Activated naive CD4-positive, alpha-beta T cell treated with anti-CD3 and anti-CD28 coated beads for 36 hours (primary cell): ENCODE data around the gene CNP. TPM values are rescaled to one million over a fixed set of nuclear protein-coding genes. Genes with fewer than 3 reads are reported as not detected.
A peak's percentile ranks its signal among the peaks of the same experiment; 100 is the strongest.

Experiments
- CTCF ChIA-PET: fragments of 350-600 bp; sonication (Branson Sonifier 250); formaldehyde crosslinking; loops from one replicate; lab custom pipeline; 2021; ENCODE audit warnings: antibody characterized with exemption; lab: Charles Lee
- DNase-seq: peaks from one replicate; pipeline ENCODE4 v3.0.0-alpha.2; 2020
- H3K27ac Mint-ChIP-seq: one replicate; pipeline ENCODE4 v1.8.0; 2021; ENCODE audit warnings: mild to moderate bottlenecking, mixed read lengths
- H3K27me3 Mint-ChIP-seq: one replicate; pipeline ENCODE4 v1.8.0; 2021; ENCODE audit warnings: low read depth, mixed read lengths
- H3K36me3 Mint-ChIP-seq: one replicate; pipeline ENCODE4 v1.8.0; 2021; ENCODE audit warnings: low read depth, mixed read lengths
- H3K4me1 Mint-ChIP-seq: one replicate; pipeline ENCODE4 v1.8.0; 2021; ENCODE audit warnings: low read depth, mixed read lengths
- H3K4me3 Mint-ChIP-seq: one replicate; pipeline ENCODE4 v1.8.0; 2021; ENCODE audit warnings: mild to moderate bottlenecking, moderate library complexity, mixed read lengths
- H3K9me3 Mint-ChIP-seq: one replicate; pipeline ENCODE4 v1.8.0; 2021; ENCODE audit warnings: mixed read lengths
- intact Hi-C: fragments of 100-400 bp; cut with micrococcal nuclease; formaldehyde crosslinking; loops from one replicate; pipeline ENCODE4 v1.15.1; 2023
- total RNA-seq, 2 experiments: library from RNA; stranded (reverse); gene quantifications; one replicate each; pipeline ENCODE4 v1.2.3, GENCODE V29; 2021

CNP gene
- total RNA-seq, 2 experiments from 2014 or later = 58.4 to 59.1 TPM

- peak overlapping the region; percentile 80 for H3K4me3 Mint-ChIP-seq
- H3K9me3 Mint-ChIP-seq = no peaks in the 10 kb centered on the region
Observed at GRCh38 chr17:41967141-41967920, 736 bp downstream of the CNP start.

GRCh38 chr17:41967921-41968578 lies 1.5 kb downstream of the CNP start:
- DNase-seq = no peak
- peak overlapping the region; percentile 80 for H3K4me3 Mint-ChIP-seq
- no peaks in the 10 kb centered on the region for H3K9me3 Mint-ChIP-seq
- peaks cover 21% of the 10 kb centered on the region for H3K36me3 Mint-ChIP-seq
- intact Hi-C loops = loop anchor here (2.0 kb wide), 2 partner anchors 49 to 103 kb away; partner anchors contain the start of genes ACLY and KLHL11
- peaks cover 44% of the 10 kb centered on the region for H3K4me1 Mint-ChIP-seq
- no peaks in the 10 kb centered on the region for H3K27me3 Mint-ChIP-seq
- CTCF ChIA-PET = interaction anchor here (1.3 to 10.6 kb wide), 2 partner anchors 53 to 438 kb away, joined by 4 to 117 read pairs; partner anchors contain the start of genes DNAJC7 and NKIRAS2
- peak overlapping the region; percentile 86 for H3K27ac Mint-ChIP-seq

More at GRCh38 chr17:41967141-41967920, 736 bp downstream of the CNP start:
- Mint-ChIP-seq H3K4me1 (peaks cover 40% of the 10 kb centered on the region), H3K27me3 (no peaks in the 10 kb centered on the region), H3K27ac (peak overlapping the region; percentile 86), H3K36me3 (peaks cover 17% of the 10 kb centered on the region)
- peak; percentile 62 for DNase-seq
- CTCF ChIA-PET = interaction anchor here (0.6 to 10.6 kb wide), 6 partner anchors 54 to 439 kb away, joined by 3 to 117 read pairs (median 4); partner anchors contain the start of genes DNAJC7 and NKIRAS2
- intact Hi-C loops = loop anchor here (2.0 kb wide), 2 partner anchors 49 to 103 kb away; partner anchors contain the start of genes ACLY and KLHL11

DNA sequence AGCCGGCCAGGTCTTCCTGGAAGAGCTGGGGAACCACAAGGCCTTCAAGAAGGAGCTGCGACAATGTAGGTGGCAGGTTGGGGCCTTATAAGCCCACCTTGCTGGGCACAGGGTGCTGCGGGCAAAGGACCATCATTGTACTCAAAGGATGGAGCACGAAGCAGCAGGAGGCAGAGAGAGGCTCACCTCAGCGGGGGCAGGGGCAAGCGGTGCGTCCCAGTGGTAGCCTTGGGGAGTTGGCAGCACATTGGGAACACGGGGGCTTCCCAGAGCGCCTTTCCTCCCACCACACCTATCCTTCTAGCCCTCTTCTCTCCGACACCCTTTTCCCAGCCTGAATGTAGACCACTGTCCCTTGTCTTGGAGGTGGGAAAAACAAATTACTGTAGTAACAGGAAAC lies 2.1 kb downstream of the CNP start:
- CTCF ChIA-PET = interaction anchor here (1.3 to 10.6 kb wide), 2 partner anchors 52 to 437 kb away, joined by 4 to 117 read pairs; partner anchors contain the start of genes DNAJC7 and NKIRAS2
- Mint-ChIP-seq H3K4me3 (no peak overlapping the region), H3K27me3 (no peaks in the 10 kb centered on the region), H3K36me3 (peaks cover 21% of the 10 kb centered on the region), H3K27ac (peak overlapping the region; percentile 26), H3K9me3 (no peaks in the 10 kb centered on the region), H3K4me1 (peaks cover 44% of the 10 kb centered on the region)
- no peak for DNase-seq
- intact Hi-C loops = no loop called here

DNA sequence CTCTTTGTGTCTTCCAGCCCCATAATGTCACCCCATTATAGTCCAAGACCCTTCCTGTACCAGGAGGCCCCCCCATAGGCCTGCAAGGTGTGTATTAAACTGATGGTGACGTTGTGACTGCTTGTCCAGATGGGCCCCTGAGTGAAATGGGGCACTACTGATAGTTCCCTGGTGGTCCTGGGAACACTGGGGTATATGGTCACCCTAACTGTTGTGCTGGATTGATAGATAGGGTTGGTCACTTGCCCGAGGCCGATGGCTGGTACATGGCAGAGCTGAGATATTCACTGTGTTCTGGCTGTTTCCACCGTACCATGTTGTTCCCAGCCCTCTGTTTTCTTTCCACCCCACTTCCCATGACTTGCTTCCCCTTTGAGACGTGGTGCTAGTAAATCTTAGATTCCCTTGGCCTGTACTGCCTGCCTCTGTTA lies 4.3 kb downstream of the CNP start:
- intact Hi-C loops = no loop called here
- CTCF ChIA-PET = no interaction called here
- Mint-ChIP-seq H3K36me3 (peaks cover 22% of the 10 kb centered on the region), H3K27ac (peak overlapping the region; percentile 4), H3K27me3 (no peaks in the 10 kb centered on the region), H3K4me3 (no peak overlapping the region), H3K9me3 (no peaks in the 10 kb centered on the region), H3K4me1 (peaks cover 33% of the 10 kb centered on the region)
- no peak for DNase-seq

GRCh38 chr17:41971721-41972523 lies 5.3 kb downstream of the CNP start:
- Mint-ChIP-seq H3K4me3 (no peak overlapping the region), H3K4me1 (peaks cover 33% of the 10 kb centered on the region), H3K9me3 (no peaks in the 10 kb centered on the region), H3K36me3 (peaks cover 29% of the 10 kb centered on the region), H3K27ac (no peak overlapping the region), H3K27me3 (no peaks in the 10 kb centered on the region)
- no peak for DNase-seq
- intact Hi-C loops = no loop called here
- CTCF ChIA-PET = interaction anchor here (0.6 to 1.0 kb wide), 2 partner anchors 8 to 36 kb away, joined by 3 read pairs; no protein-coding TSS in a partner anchor

- H3K4me3 Mint-ChIP-seq = no peak overlapping the region
- CTCF ChIA-PET = interaction anchor here (1.0 kb wide), 1 partner anchor 9 kb away, joined by 3 read pairs; no protein-coding TSS in a partner anchor
- H3K27ac Mint-ChIP-seq = no peak overlapping the region
- H3K9me3 Mint-ChIP-seq = no peaks in the 10 kb centered on the region
- peaks cover 27% of the 10 kb centered on the region for H3K4me1 Mint-ChIP-seq
- DNase-seq = no peak
- H3K27me3 Mint-ChIP-seq = no peaks in the 10 kb centered on the region
- peaks cover 32% of the 10 kb centered on the region for H3K36me3 Mint-ChIP-seq
- intact Hi-C loops = no loop called here
Observed at GRCh38 chr17:41972571-41973407, 6.2 kb downstream of the CNP start.

DNA sequence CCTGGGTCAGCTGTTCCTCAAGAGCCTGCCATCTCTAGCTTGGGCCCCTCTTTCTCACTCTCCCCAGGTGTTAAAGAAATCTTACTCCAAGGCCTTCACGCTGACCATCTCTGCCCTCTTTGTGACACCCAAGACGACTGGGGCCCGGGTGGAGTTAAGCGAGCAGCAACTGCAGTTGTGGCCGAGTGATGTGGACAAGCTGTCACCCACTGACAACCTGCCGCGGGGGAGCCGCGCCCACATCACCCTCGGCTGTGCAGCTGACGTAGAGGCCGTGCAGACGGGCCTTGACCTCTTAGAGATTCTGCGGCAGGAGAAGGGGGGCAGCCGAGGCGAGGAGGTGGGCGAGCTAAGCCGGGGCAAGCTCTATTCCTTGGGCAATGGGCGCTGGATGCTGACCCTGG lies 6.8 kb downstream of the CNP start:
- CTCF ChIA-PET = no interaction called here
- Mint-ChIP-seq H3K4me3 (no peak overlapping the region), H3K9me3 (no peaks in the 10 kb centered on the region), H3K27ac (no peak overlapping the region), H3K36me3 (peaks cover 31% of the 10 kb centered on the region), H3K4me1 (peaks cover 21% of the 10 kb centered on the region), H3K27me3 (no peaks in the 10 kb centered on the region)
- intact Hi-C loops = no loop called here
- DNase-seq = no peak

- Mint-ChIP-seq H3K36me3 (peaks cover 29% of the 10 kb centered on the region), H3K4me3 (no peak overlapping the region)
- CTCF ChIA-PET = no interaction called here
Observed at GRCh38 chr17:41974031-41974430, 7.4 kb downstream of the CNP start.

GRCh38 chr17:41974658-41975057 lies 8.1 kb downstream of the CNP start:
- intact Hi-C loops = no loop called here
- Mint-ChIP-seq H3K27ac (peak overlapping the region; percentile 53), H3K36me3 (peaks cover 24% of the 10 kb centered on the region), H3K4me1 (peaks cover 14% of the 10 kb centered on the region), H3K4me3 (no peak overlapping the region), H3K9me3 (no peaks in the 10 kb centered on the region), H3K27me3 (no peaks in the 10 kb centered on the region)
- DNase-seq = no peak
- CTCF ChIA-PET = interaction anchor here (1.4 kb wide), 1 partner anchor 12 kb away, joined by 5 read pairs; no protein-coding TSS in a partner anchor

More at GRCh38 chr17:41974031-41974430, 7.4 kb downstream of the CNP start:
- Mint-ChIP-seq H3K27ac (no peak overlapping the region), H3K9me3 (no peaks in the 10 kb centered on the region), H3K4me1 (peaks cover 19% of the 10 kb centered on the region), H3K27me3 (no peaks in the 10 kb centered on the region)
- intact Hi-C loops = no loop called here
- DNase-seq = no peak

DNA sequence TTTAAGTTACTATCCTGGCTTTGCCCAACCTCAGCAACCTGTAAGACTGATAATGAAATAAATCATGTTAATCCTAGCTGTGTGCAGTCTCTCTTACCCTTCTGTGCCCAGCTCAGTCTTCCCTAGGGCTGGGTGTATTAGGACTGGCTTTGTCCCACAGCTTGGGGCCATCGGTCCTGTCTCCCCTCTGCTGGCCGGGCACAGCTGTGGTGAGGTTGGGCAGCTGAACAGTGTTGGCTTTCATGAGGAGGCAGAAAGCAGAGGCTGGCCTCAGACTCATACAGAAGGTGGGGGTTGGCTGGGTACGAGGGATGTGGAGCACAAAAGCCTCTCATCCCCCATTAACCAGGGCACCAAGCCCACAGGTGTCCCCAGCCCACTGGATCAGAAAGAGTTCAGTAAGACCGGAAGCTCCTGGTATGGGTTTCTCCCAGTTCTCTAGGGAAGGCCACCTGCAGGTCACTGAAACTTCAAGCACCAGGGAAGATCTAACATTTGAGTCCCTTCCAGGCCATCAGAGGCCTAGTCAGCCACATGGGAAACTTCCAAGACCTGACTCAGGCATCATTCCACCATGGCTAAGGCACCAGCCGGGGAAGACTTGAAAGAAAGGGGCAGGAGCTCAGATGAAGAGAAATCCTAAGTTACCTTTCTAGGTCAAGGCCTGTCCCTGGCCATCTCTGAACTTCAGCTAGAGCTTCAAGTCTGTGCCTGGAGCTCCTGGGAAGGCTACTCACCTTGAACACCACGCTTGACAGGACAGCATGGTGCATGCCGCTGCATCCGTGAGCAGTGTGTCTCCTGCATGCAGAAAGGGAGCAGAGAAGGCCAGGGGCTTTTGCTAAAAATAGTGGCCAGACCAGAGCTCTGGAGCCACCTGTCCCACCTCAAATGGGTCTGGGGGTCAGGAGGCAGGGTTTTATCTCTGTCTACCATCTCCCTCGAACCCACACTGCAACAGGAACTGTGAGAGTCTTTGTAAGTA lies 8.8 kb downstream of the CNP start:
- Mint-ChIP-seq H3K36me3 (peaks cover 26% of the 10 kb centered on the region), H3K27ac (peak overlapping the region; percentile 41), H3K4me3 (no peak overlapping the region), H3K4me1 (peaks cover 12% of the 10 kb centered on the region), H3K9me3 (no peaks in the 10 kb centered on the region), H3K27me3 (no peaks in the 10 kb centered on the region)
- CTCF ChIA-PET = interaction anchor here (0.6 to 1.4 kb wide), 3 partner anchors 12 to 46 kb away, joined by 3 to 5 read pairs (median 4); no protein-coding TSS in a partner anchor
- no peak for DNase-seq
- intact Hi-C loops = no loop called here
